PC-3 (cell line): ENCODE measurements around the gene DNER. TPM values are rescaled to one million over a fixed set of nuclear protein-coding genes. Genes with fewer than 3 reads are reported as not detected.

Source experiments
- ATAC-seq: fragments of 200-7000 bp; cut with Tn5 transposase; 2 replicates; pipeline ENCODE4 v1.9.1; 2020; ENCODE audit warnings: mild to moderate bottlenecking, moderate library complexity
- BruUV-seq: library from RNA; stranded (reverse); fragments of 400-500 nt; replicated peaks from 2 replicates; lab custom pipeline; 2021; lab: Mats Ljungman, UMichigan
- CTCF ChIA-PET: fragments of 300-600 bp; sonication (Branson Sonifier 250); formaldehyde crosslinking; loops from one replicate; lab custom pipeline; 2022; ENCODE audit warnings: antibody characterized with exemption; lab: Charles Lee
- POLR2A ChIA-PET: fragments of 300-600 bp; sonication (Branson Sonifier 250); formaldehyde crosslinking; loops from one replicate; lab custom pipeline; 2022; ENCODE audit warnings: antibody characterized with exemption; ENCODE audit not compliant: unreplicated experiment; lab: Charles Lee
- DNase-seq: peaks from one replicate; pipeline ENCODE4 v3.0.0-alpha.2; 2015
- H2AFZ ChIP-seq: fragments of 300-600 bp; sonication (generic); 2 replicates; pipeline ENCODE4 v1.6.0; 2016; ENCODE audit warnings: antibody characterized with exemption, low read length
- H3F3A ChIP-seq: fragments of 300-600 bp; sonication (generic); one replicate; pipeline ENCODE4 v1.6.0; 2017; ENCODE audit warnings: antibody characterized with exemption, low read length, control low read depth, mild to moderate bottlenecking; ENCODE audit not compliant: unreplicated experiment
- H3K27ac ChIP-seq: fragments of 300-600 bp; sonication (generic); 2 replicates; pipeline ENCODE4 v1.5.1; 2016; ENCODE audit warnings: mild to moderate bottlenecking, low read length
- H3K27me3 ChIP-seq: fragments of 300-600 bp; sonication (generic); 2 replicates; pipeline ENCODE4 v1.6.1; 2016; ENCODE audit warnings: low read length, mixed read lengths
- H3K36me3 ChIP-seq: fragments of 300-600 bp; sonication (generic); 2 replicates; pipeline ENCODE4 v1.6.1; 2016; ENCODE audit warnings: low read depth, mixed run types, low read length, mixed read lengths
- H3K4me1 ChIP-seq: fragments of 300-600 bp; sonication (generic); 2 replicates; pipeline ENCODE4 v1.5.1; 2016; ENCODE audit warnings: low read length; ENCODE audit not compliant: insufficient read depth
- H3K4me2 ChIP-seq: fragments of 300-600 bp; sonication (generic); 2 replicates; pipeline ENCODE4 v1.6.0; 2016; ENCODE audit warnings: low read length
- H3K4me3 ChIP-seq: fragments of 300-600 bp; sonication (generic); 2 replicates; pipeline ENCODE4 v1.5.1; 2016; ENCODE audit warnings: mild to moderate bottlenecking, low read length, mixed read lengths
- H3K79me2 ChIP-seq: fragments of 300-600 bp; sonication (generic); 2 replicates; pipeline ENCODE4 v1.6.1; 2017; ENCODE audit warnings: low read length, mixed read lengths
- H3K9ac ChIP-seq: fragments of 300-600 bp; sonication (generic); 2 replicates; pipeline ENCODE4 v1.6.0; 2016; ENCODE audit warnings: mild to moderate bottlenecking, low read length
- H3K9me2 ChIP-seq: fragments of 300-600 bp; sonication (generic); replicated peaks from 2 replicates; pipeline ENCODE4 v1.6.1; 2016; ENCODE audit warnings: mixed run types, low read length, mixed read lengths
- H3K9me3 ChIP-seq: fragments of 300-600 bp; sonication (generic); 2 replicates; pipeline ENCODE4 v1.6.1; 2016; ENCODE audit warnings: low read length, mixed read lengths
- H4K20me1 ChIP-seq: fragments of 300-600 bp; sonication (generic); 2 replicates; pipeline ENCODE4 v1.6.1; 2016; ENCODE audit warnings: low read length, mixed read lengths
- CTCF ChIP-seq: fragments of 300-600 bp; sonication (generic); conservative IDR thresholded peaks from 2 replicates; pipeline ENCODE4 v1.5.1; 2017; ENCODE audit warnings: antibody characterized with exemption, low read depth, mild to moderate bottlenecking, low read length
- EZH2 ChIP-seq: fragments of 300-600 bp; sonication (generic); IDR thresholded peaks from one replicate; pipeline ENCODE4 v1.6.1; 2017; ENCODE audit warnings: antibody characterized with exemption, mild to moderate bottlenecking, low read length; ENCODE audit not compliant: unreplicated experiment
- EZH2phosphoT487 ChIP-seq: fragments of 300-600 bp; sonication (generic); IDR thresholded peaks from 2 replicates; pipeline ENCODE4 v1.6.1; 2018; ENCODE audit warnings: mild to moderate bottlenecking, antibody characterized with exemption, low read length, borderline replicate concordance
- intact Hi-C: fragments of 100-400 bp; cut with micrococcal nuclease; formaldehyde crosslinking; loops from 2 replicates; pipeline ENCODE4 v1.9.0; 2023
- total RNA-seq: library from RNA; depleted of rRNA; stranded (reverse); fragments of >200 nt; gene quantifications from 2 replicates; pipeline ENCODE4 v1.2.3, GENCODE V29; 2014

The DNER gene
- total RNA-seq, 1 experiment from 2014 or later = 1.1 TPM

- H2AFZ ChIP-seq = peak overlapping the region; percentile 31; the same call in 1 of the 2 replicates
- TF ChIP-seq EZH2 = no peak
- TF ChIP-seq CTCF = no peak
- no peak for TF ChIP-seq EZH2phosphoT487
- CTCF ChIA-PET = no interaction called here
Measured at GRCh38 chr2:229410264-229410663, 304.1 kb downstream of the DNER start.

GRCh38 chr2:229409751-229410181 is 304.6 kb downstream of the DNER start:
- Histone ChIP-seq H4K20me1 (no peaks in the 10 kb centered on the region), H3K9me3 (no peaks in the 10 kb centered on the region), H3K27me3 (no peaks in the 10 kb centered on the region), H3K4me2 (peak overlapping the region; percentile 73), H3K4me1 (peaks cover 46% of the 10 kb centered on the region), H3K27ac (peak overlapping the region; percentile 99), H3K9me2 (no peaks in the 10 kb centered on the region), H3K79me2 (no peaks in the 10 kb centered on the region), H3K4me3 (peak overlapping the region; percentile 13; the same call in 1 of the 2 replicates), H3F3A (peaks cover 9% of the 10 kb centered on the region), H3K9ac (peak overlapping the region; percentile 91), H2AFZ (peak overlapping the region; percentile 31; the same call in 1 of the 2 replicates), H3K36me3 (no peaks in the 10 kb centered on the region)
- no TSS peak for BruUV-seq
- intact Hi-C loops = loop anchor here (2.0 to 5.0 kb wide), 2 partner anchors 21 to 862 kb away; no protein-coding TSS in a partner anchor
- ATAC-seq (peak; percentile 25), DNase-seq (peak; percentile 63)
- ChIA-PET POLR2A (no interaction called here), CTCF (interaction anchor here (0.6 kb wide), 1 partner anchor 177 kb away, joined by 3 read pairs; no protein-coding TSS in a partner anchor)
- TF ChIP-seq CTCF = no peak
- no peak for TF ChIP-seq EZH2phosphoT487
- TF ChIP-seq EZH2 = no peak

More at GRCh38 chr2:229410264-229410663, 304.1 kb downstream of the DNER start:
- H3K27ac ChIP-seq = peak overlapping the region; percentile 99
- BruUV-seq = no TSS peak
- no peaks in the 10 kb centered on the region for H4K20me1 ChIP-seq
- no peaks in the 10 kb centered on the region for H3K79me2 ChIP-seq
- H3K4me3 ChIP-seq = no peak overlapping the region
- peak overlapping the region; percentile 91 for H3K9ac ChIP-seq
- no peaks in the 10 kb centered on the region for H3K36me3 ChIP-seq
- DNase-seq (no peak), ATAC-seq (no peak)
- intact Hi-C loops = no loop called here
- POLR2A ChIA-PET = no interaction called here
- H3K4me2 ChIP-seq = peak overlapping the region; percentile 73
- no peaks in the 10 kb centered on the region for H3K27me3 ChIP-seq
- peaks cover 9% of the 10 kb centered on the region for H3F3A ChIP-seq
- no peaks in the 10 kb centered on the region for H3K9me3 ChIP-seq
- H3K4me1 ChIP-seq = peaks cover 46% of the 10 kb centered on the region
- H3K9me2 ChIP-seq = no peaks in the 10 kb centered on the region

GRCh38 chr2:229408962-229409361 is 305.4 kb downstream of the DNER start:
- no peaks in the 10 kb centered on the region for H3K27me3 ChIP-seq
- peak overlapping the region; percentile 73 for H3K4me2 ChIP-seq
- H3K36me3 ChIP-seq = no peaks in the 10 kb centered on the region
- CTCF ChIA-PET = no interaction called here
- peaks cover 46% of the 10 kb centered on the region for H3K4me1 ChIP-seq
- H3K79me2 ChIP-seq = no peaks in the 10 kb centered on the region
- H3K27ac ChIP-seq = peak overlapping the region; percentile 99
- H2AFZ ChIP-seq = no peak overlapping the region
- BruUV-seq = TSS peak; percentile 78
- no peaks in the 10 kb centered on the region for H3K9me3 ChIP-seq
- TF ChIP-seq CTCF = no peak
- TF ChIP-seq EZH2 = no peak
- no peak for TF ChIP-seq EZH2phosphoT487
- ATAC-seq (no peak; the same call in 1 of the 2 replicates), DNase-seq (peak; percentile 5)
- H4K20me1 ChIP-seq = no peaks in the 10 kb centered on the region
- H3K9me2 ChIP-seq = no peaks in the 10 kb centered on the region
- peak overlapping the region; percentile 91 for H3K9ac ChIP-seq
- POLR2A ChIA-PET = no interaction called here
- no peak overlapping the region for H3K4me3 ChIP-seq
- intact Hi-C loops = loop anchor here (1.0 to 5.0 kb wide), 5 partner anchors 22 to 862 kb away; no protein-coding TSS in a partner anchor
- peaks cover 9% of the 10 kb centered on the region for H3F3A ChIP-seq
